Measurements from ENCODE around the gene CCDC180.
"Not testable (repeated sequence)": the region's sequence is repeated elsewhere in the genome, so short reads cannot be mapped to it uniquely, and the experiment has no call there.

Gene CCDC180

GRCh38 chr9:97311798-97312500, 4.5 kb downstream of the CCDC180 start:
- DNase-seq, result no peak

DNA sequence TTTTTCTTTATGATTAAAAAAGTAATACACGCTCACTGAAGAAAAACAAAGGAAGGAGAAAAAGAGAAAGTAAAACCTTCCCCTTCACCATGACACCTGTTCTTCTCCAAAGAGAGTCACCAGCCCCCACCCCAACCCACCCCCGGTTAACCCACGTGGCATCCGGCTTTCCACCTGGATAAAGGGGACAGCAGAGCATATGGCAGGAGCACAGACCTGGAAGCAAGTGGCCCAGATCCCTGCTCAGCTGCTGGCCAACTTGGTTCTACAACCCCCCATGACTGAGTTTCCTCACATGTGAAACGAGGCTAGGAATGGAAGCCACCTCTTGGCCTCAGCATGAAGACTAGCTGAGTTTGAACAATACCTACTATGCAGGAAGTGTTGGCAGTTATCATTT, 5.1 kb downstream of the CCDC180 start:
- no peak for DNase-seq

DNA sequence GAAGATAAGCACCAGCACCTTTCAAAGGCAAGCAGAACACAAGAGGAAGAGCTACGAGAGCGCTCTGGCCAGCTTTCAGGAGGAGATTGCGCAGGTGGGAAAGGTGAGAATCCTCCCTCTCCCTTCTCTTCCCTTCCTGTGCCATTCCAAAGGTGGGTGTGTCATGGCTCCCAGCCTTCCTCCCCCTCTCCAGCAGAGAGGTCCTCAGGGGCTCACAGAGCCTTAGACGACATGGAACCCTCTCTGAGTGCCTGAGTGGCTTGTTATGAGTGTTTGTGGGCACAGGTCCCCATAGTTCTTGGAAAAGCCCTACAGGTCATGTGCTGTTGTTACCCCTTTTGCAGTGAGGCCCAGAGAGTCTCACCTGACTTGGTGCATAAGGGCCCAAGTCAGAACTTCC, 5.8 kb downstream of the CCDC180 start:
- DNase-seq, result no peak

GRCh38 chr9:97313746-97314145, 6.3 kb downstream of the CCDC180 start:
- DNase-seq, result no peak

- no peak for DNase-seq
Measured at GRCh38 chr9:97314503-97314902, 7.0 kb downstream of the CCDC180 start.

GRCh38 chr9:97315550-97315949, 8.1 kb downstream of the CCDC180 start:
- no peak for DNase-seq

GRCh38 chr9:97316904-97317303, 9.4 kb downstream of the CCDC180 start:
- DNase-seq, result no peak

GRCh38 chr9:97318433-97318832, 11.0 kb downstream of the CCDC180 start:
- no peak for DNase-seq

DNA sequence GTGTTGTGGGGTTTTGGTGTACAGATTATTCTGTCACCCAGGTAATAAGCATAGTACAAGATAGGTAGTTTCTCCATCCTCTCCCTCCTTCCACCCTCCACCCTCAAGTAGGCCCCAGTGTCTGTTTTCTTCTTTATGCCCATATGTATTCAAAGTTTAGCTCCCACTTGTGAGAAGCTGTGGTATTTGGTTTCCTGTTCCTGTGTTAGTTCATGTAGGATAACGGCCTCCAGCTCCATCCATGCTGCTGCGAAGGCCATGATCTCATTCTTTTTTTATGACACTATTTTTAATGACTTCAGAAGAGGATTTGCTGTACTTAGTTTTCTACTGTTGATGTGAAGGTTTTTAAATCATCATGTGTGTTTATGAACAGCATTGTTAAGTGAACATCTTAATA, 11.9 kb downstream of the CCDC180 start:
- no peak for DNase-seq

DNA sequence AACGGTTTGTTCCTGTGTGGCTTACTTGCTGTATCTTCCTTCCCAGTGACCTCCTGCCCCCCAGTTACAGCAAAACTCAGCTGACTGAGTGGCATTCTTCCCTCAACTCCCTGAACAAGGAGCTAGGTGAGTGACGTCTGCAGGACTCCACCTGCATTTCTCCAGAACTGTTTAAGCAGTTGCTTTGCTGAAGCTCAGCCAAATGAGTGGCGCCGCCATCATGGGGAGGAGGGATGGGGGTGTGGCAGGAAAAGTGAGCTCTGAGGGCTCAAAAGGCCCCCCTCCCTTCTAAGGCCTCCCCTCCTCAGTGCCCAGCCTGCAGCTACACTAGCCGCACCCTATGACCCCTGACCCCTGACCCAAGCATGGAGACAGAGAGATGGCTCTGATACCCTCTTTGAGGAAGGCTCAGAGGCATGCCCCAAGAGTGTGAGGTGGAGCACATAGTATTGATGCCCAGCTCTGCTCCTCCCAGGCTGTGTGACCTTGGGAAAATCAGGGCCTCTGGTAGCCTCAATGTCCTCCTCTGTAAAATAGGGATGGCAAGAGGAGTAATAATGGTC, 12.7 kb downstream of the CCDC180 start:
- DNase-seq, result no peak

DNA sequence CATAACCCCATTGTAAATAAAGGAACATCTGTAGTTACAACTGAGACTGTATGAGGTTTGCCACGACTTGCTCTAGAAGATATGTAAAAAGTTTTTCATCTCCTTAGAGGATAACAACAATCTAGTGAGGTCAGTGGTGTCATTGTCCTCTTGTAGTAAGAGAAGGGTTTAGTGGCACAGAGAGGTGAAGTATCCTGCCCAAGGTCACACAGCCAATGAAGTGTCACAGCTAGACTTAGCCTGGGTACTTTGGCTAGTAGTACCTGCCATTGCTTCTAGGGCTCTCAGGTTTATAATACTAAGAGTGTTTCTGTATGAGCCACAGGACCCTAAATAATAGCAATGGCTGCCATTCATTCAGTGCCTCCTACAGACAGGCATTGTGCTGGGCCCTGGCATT, 13.8 kb downstream of the CCDC180 start:
- DNase-seq, result no peak

DNA sequence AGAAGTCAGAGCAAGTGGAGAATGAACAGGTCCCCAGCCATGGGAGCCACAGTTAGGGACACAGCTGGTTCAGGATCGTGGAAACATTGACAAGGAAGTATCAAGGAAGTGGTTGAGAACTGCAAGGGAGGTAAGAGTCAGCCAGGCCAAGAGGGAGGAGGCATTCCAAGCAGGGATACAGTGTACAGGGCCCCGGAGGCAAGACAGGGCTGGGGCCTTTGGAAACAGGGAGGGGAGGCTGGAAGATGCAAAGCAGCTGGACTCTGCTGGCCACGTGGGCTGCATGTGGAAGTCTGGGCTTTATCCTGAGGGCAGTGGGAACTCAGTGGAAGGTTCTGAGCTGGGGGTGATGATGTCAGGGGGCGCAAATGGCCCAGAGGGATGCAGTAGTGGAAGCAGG, 14.2 kb downstream of the CCDC180 start:
- DNase-seq, result no peak

DNA sequence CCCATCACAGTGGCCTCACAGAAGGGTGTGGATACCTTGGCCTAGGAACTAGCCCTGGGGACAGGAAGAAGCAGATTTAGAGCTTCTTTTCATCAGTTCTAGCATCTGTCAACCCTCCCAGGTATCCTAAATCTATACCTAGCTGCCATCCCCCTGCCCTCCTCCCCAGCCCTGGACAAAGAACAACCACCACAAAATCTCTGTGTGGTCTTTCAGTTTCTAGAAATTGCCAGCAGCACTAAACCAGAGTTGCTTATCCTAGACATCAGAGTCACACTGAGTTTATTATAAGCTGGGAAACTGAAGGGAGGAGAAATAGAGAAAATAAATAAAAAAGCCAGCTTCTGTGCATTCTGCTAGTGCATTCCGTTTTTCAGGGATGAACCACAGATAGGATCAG, 14.6 kb downstream of the CCDC180 start:
- DNase-seq, result no peak

DNA sequence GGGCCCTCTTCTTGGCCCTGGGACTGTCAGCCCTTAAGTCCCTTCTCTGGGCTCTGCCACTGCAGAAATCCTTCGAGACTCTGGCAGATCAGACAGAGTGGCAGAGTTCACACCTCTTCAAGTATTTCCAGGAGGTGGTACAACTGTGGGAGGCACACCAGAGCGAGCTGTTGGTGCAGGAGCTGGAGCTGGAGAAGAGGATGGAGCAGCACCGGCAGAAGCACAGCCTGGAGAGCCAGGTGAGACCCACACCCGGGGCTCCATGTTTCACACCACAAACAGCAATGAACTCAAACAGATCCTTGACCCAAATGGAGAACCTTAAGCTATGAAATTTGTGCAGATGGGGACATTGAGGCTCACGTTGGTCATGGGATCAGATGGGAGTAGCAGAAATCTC, 17.5 kb downstream of the CCDC180 start:
- no peak for DNase-seq

- DNase-seq, result no peak
Measured at GRCh38 chr9:97327562-97327961, 20.1 kb downstream of the CCDC180 start.

GRCh38 chr9:97332993-97333392, 25.5 kb downstream of the CCDC180 start:
- no peak for DNase-seq

DNA sequence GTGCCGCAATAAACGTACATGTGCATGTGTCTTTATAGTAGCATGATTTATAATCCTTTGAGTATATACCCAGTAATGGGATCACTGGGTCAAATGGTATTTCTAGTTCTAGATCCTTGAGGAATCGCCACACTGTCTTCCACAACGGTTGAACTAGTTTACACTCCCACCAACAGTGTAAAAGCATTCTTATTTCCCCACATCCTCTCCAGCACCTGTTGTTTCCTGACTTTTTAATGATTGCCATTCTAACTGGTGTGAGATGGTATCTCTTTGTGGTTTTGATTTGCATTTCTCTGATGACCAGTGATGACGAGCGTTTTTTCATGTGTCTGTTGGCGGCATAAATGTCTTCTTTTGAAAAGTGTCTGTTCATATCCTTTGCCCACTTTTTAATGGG, 28.2 kb downstream of the CCDC180 start:
- not testable (repeated sequence) for DNase-seq

DNA sequence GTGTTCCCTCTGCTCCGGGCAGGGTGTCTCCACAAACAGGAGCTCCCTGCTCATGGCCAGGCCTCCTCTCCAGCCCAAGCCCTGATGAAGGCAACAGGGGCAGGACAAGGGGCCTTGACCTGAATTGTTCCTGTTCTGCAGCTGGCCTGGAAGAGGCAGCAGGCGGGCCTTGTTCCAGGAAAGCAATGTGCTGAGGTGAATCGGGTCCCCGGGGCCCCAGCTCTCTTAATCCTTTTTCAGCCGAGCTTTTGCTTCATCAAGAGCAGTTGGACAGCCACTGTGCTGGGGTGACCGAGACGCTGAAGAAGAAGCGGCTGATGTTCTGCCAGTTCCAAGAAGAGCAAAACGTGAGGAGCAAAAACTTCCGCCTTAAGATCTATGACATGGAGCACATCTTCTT, 41.4 kb downstream of the CCDC180 start:
- no peak for DNase-seq

GRCh38 chr9:97349400-97349799, 41.9 kb downstream of the CCDC180 start:
- no peak for DNase-seq

DNA sequence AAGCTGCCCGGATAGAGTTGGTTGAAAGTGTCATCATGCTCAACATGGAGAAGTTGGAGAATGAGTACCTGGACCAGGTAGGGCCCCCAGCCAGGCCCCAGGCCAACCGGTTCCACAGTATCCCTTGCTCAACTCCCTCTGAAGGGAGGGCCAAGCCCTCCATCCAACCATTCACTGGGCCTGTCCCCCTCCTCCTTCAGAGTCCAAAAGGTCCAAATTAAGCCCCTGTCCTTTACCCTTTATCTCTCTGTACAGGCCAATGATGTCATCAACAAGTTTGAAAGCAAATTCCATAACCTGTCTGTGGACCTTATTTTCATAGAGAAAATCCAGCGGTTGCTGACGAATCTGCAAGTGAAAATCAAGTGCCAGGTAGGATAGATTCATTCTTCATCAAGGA, 47.2 kb downstream of the CCDC180 start:
- no peak for DNase-seq

DNA sequence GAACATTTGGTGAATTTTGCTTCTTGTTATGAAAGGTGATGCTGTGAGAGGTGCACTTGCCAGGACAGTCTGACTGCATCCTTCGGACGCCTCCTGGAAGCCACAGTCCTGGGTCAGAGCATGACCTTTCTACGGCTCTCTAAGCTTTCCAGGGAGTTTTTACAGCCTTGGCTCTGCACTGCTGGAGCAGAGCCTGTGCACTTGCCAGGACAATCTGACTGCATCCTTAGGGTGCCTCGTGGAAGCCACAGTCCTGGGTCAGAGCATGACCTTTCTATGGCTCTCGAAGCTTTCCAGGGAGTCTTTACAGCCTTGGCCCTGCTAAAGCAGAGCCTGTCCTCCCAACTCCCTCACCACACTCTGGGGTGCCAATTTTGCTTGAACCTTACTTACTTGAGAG, 49.6 kb downstream of the CCDC180 start:
- DNase-seq, result no peak
